Muscle of back (tissue), 13 donors: ENCODE measurements around the gene FGB. TPM values are rescaled to one million over a fixed set of nuclear protein-coding genes. Genes with fewer than 3 reads are reported as not detected.

ENCODE experiments used
- DNase-seq, 3 donors: peaks; one replicate each; pipeline versions ENCODE4 v3.0.0 to v3.0.0-alpha.2; 2013
- long read RNA-seq, 9 donors: transcript quantifications; one replicate each; lab custom pipeline, GENCODE V29; 2026
- polyA plus RNA-seq, 10 donors: library from polyadenylated mRNA; unstranded; fragments of 120-200 nt; gene quantifications; one replicate each; pipeline ENCODE4 v1.2.1, GENCODE V29; 2013; ENCODE audit not compliant: insufficient read length in 10 of 10

The FGB gene
- polyA plus RNA-seq, result 1 to 10 TPM in 1 of 10 donors, under 1 TPM in 1, not detected in 8; 0.83 to 5.5 TPM
- long read RNA-seq, donor 1, result 0 reads
- long read RNA-seq, donor 2, result 0 reads
- long read RNA-seq, donor 3, result 0 reads
- long read RNA-seq, donor 4, result 0 reads
- long read RNA-seq, donor 5, result 0 reads
- long read RNA-seq, donor 6, result 0 reads
- long read RNA-seq, donor 7, result 0 reads
- long read RNA-seq, donor 8, result 0 reads
- long read RNA-seq, donor 9, partial matches to known transcripts, result 0 of 1 reads
- long read RNA-seq, donor 9, other reads (novel, unspliced or antisense), result 0 of 1 reads

- no peak for DNase-seq
Observed at GRCh38 chr4:154562697-154563254, at the start of gene FGB. Gene FGB, plus strand, starts transcription at chr4:154563011. Its CDS starts 8 bp downstream, at chr4:154563019.

- DNase-seq, result peak in 2 of 3 donors; percentile 33 to 64
Observed at GRCh38 chr4:154516318-154517029, 46.3 kb upstream of the FGB start.

GRCh38 chr4:154517591-154517990 lies 45.2 kb upstream of the FGB start:
- DNase-seq, result no peak

GRCh38 chr4:154519214-154519613 lies 43.6 kb upstream of the FGB start:
- no peak for DNase-seq

GRCh38 chr4:154521607-154522006 lies 41.2 kb upstream of the FGB start:
- no peak for DNase-seq

- no peak for DNase-seq
Observed at GRCh38 chr4:154526151-154526550, 36.7 kb upstream of the FGB start.

GRCh38 chr4:154527308-154527707 lies 35.5 kb upstream of the FGB start:
- DNase-seq, result no peak

GRCh38 chr4:154528869-154529268 lies 33.9 kb upstream of the FGB start:
- DNase-seq, result no peak

- no peak for DNase-seq
Observed at GRCh38 chr4:154529728-154530519, 32.9 kb upstream of the FGB start.

- no peak for DNase-seq
Observed at GRCh38 chr4:154534296-154534695, 28.5 kb upstream of the FGB start.

- DNase-seq, result no peak
Observed at GRCh38 chr4:154542271-154542879, 20.4 kb upstream of the FGB start.

GRCh38 chr4:154545689-154546088 lies 17.1 kb upstream of the FGB start:
- DNase-seq, result no peak

- DNase-seq, result peak; percentile 96 to 99 (median 99)
Observed at GRCh38 chr4:154549894-154550790, 12.7 kb upstream of the FGB start, which contains the start of gene PLRG1. Gene PLRG1, minus strand, starts transcription at chr4:154550400. Its CDS starts 92 bp downstream, at chr4:154550308.

GRCh38 chr4:154551872-154552686 lies 10.7 kb upstream of the FGB start:
- DNase-seq, result peak; percentile 74 to 85 (median 77)

- no peak for DNase-seq
Observed at GRCh38 chr4:154559141-154559493, 3.7 kb upstream of the FGB start.

GRCh38 chr4:154559494-154560418 lies 3.1 kb upstream of the FGB start:
- DNase-seq, result peak in 2 of 3 donors; percentile 16 to 22

- DNase-seq, result no peak
Observed at GRCh38 chr4:154560419-154560801, 2.4 kb upstream of the FGB start.

GRCh38 chr4:154560824-154561231 lies 2.0 kb upstream of the FGB start:
- peak in 1 of 3 donors; percentile 12 for DNase-seq

- no peak for DNase-seq
Observed at GRCh38 chr4:154564311-154564710, 1.5 kb downstream of the FGB start.
